Neuron (in vitro differentiated cells): Measurements from ENCODE around the gene C19orf47.

Source experiments
- H2AFZ ChIP-seq: one replicate; pipeline ENCODE4 v1.6.1; 2013; ENCODE audit warnings: low read depth, mild to moderate bottlenecking, inconsistent platforms, low read length, moderate library complexity
- H3K27me3 ChIP-seq: one replicate; pipeline ENCODE4 v1.6.1; 2013; ENCODE audit warnings: low read length; ENCODE audit not compliant: insufficient read depth
- H3K36me3 ChIP-seq: one replicate; pipeline ENCODE4 v1.6.1; 2013; ENCODE audit warnings: low read length; ENCODE audit not compliant: insufficient read depth
- H3K4me1 ChIP-seq: one replicate; pipeline ENCODE4 v1.6.1; 2013; ENCODE audit warnings: low read length; ENCODE audit not compliant: insufficient read depth
- H3K4me3 ChIP-seq: 2 replicates; pipeline ENCODE4 v1.5.1; 2013; ENCODE audit warnings: mild to moderate bottlenecking, low read length, moderate library complexity
- H3K9me3 ChIP-seq: one replicate; pipeline ENCODE4 v1.6.1; 2013; ENCODE audit warnings: low read length

Gene C19orf47

DNA sequence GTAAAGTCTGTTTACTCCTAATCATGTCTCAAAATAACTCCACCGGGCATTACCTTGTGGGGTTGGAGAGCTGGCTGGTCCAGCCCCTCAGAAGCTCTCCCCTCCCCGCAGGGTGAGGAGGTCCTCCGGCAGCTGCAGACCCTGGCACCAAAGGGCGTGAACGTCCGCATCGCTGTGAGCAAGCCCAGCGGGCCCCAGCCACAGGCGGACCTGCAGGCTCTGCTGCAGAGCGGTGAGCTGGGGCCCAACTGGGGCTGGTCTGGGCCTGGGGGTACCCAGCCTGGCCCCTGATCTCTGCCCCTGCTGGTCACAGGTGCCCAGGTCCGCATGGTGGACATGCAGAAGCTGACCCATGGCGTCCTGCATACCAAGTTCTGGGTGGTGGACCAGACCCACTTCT is 21.6 kb upstream of the C19orf47 start:
- Histone ChIP-seq H3K36me3 (peaks cover 54% of the 10 kb centered on the region), H3K9me3 (no peaks in the 10 kb centered on the region), H3K27me3 (no peaks in the 10 kb centered on the region), H3K4me3 (no peak overlapping the region), H3K4me1 (peaks cover 23% of the 10 kb centered on the region), H2AFZ (no peak overlapping the region)

DNA sequence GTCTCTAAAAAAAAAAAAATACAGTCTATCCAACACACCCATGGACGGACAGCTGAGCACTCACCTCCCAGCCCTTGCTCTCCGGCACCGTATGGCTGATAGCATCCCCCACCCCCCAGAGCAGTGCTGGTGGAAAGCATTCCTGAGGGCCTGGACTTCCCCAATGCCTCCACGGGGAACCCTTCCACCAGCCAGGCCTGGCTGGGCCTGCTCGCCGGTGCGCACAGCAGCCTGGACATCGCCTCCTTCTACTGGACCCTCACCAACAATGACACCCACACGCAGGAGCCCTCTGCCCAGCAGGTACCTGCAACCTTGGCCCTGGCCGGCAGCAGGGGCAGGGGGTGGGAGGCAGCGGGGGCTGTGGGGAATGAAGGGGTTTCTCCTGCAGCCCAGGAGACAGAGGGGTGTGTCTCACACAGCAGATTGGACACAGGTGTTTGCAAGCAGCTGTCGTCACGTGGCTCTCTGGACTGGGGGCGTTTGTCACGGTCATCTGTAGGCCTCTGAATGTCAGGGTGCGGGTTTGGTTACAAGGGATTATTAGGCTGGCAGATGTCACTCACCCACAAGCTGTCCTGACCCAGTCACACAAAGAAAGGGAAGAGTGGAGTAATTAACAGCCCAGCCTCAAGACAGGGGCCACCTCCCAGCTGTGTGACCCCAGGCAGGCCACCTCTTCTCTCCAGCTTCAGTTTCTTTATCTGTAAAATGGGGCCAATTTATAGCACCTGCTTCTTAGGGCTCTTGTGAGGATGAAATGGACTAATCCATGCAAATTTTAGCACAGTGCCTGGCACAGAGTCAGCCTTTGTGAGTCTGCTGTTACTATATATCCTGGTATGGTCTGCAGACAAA is 19.6 kb upstream of the C19orf47 start:
- Histone ChIP-seq H3K36me3 (peaks cover 41% of the 10 kb centered on the region), H3K4me3 (no peak overlapping the region), H3K27me3 (no peaks in the 10 kb centered on the region)

DNA sequence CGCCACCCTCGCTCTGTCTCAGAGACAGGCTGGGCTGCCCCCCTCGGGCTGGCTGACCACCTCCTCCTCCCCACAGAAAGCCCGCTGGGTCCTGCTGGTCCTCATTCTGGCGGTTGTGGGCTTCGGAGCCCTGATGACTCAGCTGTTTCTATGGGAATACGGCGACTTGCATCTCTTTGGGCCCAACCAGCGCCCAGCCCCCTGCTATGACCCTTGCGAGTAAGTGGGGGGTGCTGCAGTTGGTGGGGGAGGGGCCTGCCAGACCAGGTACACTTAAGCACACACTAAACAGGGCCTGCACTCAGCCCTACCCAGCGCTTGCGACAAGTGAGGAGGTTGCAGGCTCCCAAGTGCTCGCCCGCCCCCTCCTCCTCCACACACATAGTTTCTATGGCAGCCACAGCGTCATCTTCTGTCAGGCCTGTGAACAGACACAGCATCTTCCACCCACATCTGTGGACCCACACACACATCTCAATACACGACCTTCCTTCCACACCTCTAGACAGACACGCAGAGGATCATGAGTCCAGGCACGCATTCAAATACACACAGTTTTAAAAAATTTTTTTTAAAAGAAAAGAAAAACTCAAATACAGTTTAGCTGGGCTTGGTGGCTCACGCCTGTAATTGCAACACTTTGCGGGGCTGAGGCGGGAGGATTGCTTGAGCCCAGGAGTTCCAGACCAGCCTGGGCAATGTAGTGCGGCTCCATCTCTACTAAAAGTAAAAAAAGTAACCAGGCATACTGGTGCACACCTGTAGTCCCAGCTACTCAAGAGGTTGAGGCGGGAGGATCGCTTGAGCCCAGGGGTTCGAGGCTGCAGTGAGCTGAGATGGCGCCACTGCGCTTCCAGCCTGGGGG is 18.7 kb upstream of the C19orf47 start:
- H3K4me3 ChIP-seq = peak overlapping the region; percentile 68
- no peaks in the 10 kb centered on the region for H3K9me3 ChIP-seq
- H3K27me3 ChIP-seq = no peaks in the 10 kb centered on the region
- H3K36me3 ChIP-seq = peaks cover 34% of the 10 kb centered on the region
- H3K4me1 ChIP-seq = peaks cover 23% of the 10 kb centered on the region
- no peak overlapping the region for H2AFZ ChIP-seq

More for the DNA sequence above, 19.6 kb upstream of the C19orf47 start:
- H3K4me1 ChIP-seq = peaks cover 23% of the 10 kb centered on the region
- no peaks in the 10 kb centered on the region for H3K9me3 ChIP-seq
- no peak overlapping the region for H2AFZ ChIP-seq

DNA sequence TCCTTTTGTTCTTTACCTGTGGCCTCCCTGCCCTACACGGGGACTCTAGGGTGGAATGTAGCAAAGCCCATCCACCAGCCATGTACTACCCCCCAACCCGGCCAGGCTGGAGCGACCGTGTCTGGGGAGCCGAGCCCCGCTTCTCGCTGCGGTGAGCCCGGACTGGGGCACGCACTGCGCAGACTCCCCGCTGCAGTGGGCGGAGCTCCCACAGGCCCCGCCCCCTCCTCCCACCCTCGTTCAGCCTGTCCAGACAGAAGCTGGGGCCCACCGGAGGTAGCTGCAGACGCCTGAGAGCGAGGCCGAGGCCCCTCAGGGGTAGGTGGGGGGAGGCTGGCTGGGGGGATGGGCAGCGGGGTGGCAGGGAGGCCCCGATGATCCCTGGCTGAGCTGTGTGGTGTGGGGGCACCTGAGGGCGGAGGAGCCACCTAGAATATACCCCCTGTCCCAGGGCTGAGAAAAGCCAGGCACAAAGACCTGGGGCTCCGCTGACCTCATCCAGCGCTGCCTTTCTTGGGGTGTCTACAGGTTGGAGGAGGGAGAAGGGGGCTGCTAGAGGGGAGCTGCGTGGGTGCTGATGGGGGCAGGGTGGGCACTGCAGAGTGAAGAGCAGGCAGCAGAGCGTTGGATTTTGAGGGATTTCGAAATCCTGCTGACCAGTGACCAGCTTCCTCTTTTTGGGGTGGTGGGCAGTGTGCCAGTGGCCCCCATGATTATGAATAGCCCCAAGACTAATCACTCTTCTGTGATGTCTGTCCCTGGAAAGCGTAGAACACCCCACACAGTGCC is 17.6 kb upstream of the C19orf47 start:
- Histone ChIP-seq H3K36me3 (peaks cover 22% of the 10 kb centered on the region), H3K4me1 (peaks cover 23% of the 10 kb centered on the region), H3K27me3 (no peaks in the 10 kb centered on the region), H2AFZ (peak overlapping the region; percentile 74), H3K4me3 (peak overlapping the region; percentile 68), H3K9me3 (no peaks in the 10 kb centered on the region)

DNA sequence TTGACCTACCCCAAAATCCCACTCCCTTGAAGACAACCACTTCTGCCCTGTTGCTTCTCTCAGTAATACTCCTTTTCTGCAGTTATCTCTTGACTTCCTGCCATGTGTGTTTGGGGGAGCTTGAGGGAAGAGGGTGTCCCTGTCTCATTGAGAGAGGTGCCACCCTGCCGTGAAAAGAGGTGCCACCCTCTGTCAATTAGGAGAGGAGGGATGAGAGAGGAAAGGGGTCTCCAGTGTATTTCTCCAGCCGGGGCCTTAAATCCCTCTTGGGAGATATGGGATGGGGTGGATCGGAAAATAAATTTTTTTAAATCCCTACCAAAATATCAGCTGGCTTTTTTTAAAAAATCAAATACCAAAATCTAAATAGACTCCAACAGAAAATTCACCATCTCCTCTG is 16.8 kb upstream of the C19orf47 start:
- Histone ChIP-seq H3K9me3 (no peaks in the 10 kb centered on the region), H3K27me3 (no peaks in the 10 kb centered on the region), H2AFZ (peak overlapping the region; percentile 74), H3K4me3 (peak overlapping the region; percentile 68), H3K4me1 (peaks cover 23% of the 10 kb centered on the region), H3K36me3 (peaks cover 16% of the 10 kb centered on the region)

DNA sequence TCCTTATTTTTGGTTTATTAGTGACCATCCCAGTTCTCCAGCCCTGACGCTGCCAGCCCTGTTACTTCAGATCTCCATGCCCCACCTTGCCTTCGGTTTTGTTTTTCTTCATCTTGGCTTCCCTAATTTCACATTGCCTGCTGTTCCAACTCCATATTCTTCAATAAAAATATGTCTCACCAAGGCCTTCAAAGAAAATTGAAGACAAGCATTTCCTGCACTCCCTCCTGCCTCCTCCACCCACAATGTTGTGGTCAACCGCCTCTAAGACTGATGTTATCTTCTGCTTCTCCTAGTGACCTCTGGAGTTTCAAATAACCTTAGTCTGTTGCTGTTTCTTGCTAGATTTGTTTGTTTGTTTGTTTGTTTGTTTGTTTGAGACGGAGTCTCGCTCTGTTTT is 14.9 kb upstream of the C19orf47 start:
- no peaks in the 10 kb centered on the region for H3K9me3 ChIP-seq
- H3K4me3 ChIP-seq = no peak overlapping the region
- H3K36me3 ChIP-seq = peaks cover 6% of the 10 kb centered on the region
- peaks cover 23% of the 10 kb centered on the region for H3K4me1 ChIP-seq
- H2AFZ ChIP-seq = no peak overlapping the region
- H3K27me3 ChIP-seq = no peaks in the 10 kb centered on the region

DNA sequence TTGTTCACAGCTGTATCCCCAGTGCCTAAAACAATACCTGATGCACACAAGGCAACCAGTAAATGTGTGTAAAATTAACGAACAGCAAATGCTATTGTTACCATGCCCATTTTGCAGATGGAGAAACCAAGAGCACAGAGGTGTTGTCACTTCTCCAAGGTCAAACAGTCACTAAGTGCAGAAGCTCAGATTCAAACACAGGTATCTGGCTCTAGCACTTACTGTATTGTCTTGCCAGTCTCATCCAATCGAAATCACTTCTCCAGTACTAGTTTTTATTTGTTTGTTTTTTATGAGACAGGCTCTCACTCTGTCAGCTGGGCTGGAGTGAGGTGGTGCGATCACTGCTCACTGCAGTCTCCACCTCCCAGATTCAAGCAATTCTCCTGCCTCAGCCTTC is 14.0 kb upstream of the C19orf47 start:
- Histone ChIP-seq H3K4me3 (no peak overlapping the region), H3K36me3 (no peaks in the 10 kb centered on the region), H3K4me1 (peaks cover 19% of the 10 kb centered on the region), H3K27me3 (no peaks in the 10 kb centered on the region), H3K9me3 (no peaks in the 10 kb centered on the region), H2AFZ (no peak overlapping the region)

DNA sequence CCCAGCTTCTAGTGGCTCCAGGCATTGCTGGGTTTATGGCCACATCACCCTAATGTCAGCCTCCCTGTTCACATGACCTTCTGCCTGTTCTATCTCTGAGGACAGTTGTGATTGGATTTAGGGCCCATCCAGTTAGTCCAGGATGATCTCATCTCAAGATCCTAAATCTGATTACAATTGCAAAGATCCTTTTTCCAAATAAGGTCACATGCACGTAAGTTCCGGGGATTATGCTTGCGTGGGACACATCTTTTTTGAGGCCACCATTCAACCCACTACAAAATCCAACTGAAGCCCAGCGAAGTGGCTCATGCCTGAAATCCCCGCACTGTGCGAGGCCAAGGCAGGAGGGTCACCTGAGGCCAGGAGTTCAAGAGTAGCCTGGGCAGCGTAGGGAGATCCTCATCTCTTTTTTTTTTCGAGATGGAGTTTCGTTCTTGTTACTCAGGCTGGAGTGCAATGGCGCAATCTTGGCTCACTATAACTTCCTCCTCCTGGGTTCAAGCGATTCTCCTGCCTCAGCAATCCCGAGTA is 12.6 kb upstream of the C19orf47 start:
- H3K9me3 ChIP-seq = no peaks in the 10 kb centered on the region
- H3K36me3 ChIP-seq = no peaks in the 10 kb centered on the region
- no peak overlapping the region for H2AFZ ChIP-seq
- H3K27me3 ChIP-seq = no peaks in the 10 kb centered on the region
- H3K4me1 ChIP-seq = peaks cover 5% of the 10 kb centered on the region
- no peak overlapping the region for H3K4me3 ChIP-seq

DNA sequence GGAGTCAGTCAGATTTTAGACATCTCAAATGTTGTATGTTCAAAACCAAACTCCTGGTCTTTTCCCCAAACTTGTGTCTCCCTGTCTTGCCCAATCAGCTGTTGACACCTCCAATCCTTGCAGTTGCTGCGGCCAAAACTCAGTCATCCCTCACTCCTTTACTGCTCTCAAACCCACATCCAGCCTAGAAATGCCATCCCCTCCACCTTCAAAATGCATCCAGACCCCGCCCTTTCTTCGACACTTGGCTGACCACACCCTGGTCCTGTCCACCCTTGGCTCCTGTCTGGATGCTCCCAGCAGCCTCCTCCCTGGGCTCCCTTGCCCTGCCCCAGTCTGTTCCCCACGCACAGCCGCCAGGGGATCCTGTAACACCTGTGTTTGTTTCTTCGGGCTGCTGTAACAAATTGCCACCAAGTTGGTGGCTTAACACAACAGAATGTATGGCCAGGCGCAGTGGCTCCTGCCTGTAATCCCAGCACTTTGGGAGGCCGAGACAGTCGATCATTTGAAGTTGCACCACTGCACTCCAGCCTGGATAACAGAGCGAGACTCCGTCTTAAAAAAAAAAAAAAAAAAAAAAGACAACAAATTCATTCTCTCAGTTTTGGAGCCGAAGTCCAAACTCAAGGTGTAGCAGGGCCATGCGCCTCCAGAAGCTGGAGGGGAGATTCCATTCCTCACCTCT is 12.0 kb upstream of the C19orf47 start:
- Histone ChIP-seq H3K4me3 (no peak overlapping the region), H2AFZ (no peak overlapping the region), H3K36me3 (no peaks in the 10 kb centered on the region), H3K27me3 (no peaks in the 10 kb centered on the region), H3K9me3 (no peaks in the 10 kb centered on the region), H3K4me1 (peaks cover 1% of the 10 kb centered on the region)

DNA sequence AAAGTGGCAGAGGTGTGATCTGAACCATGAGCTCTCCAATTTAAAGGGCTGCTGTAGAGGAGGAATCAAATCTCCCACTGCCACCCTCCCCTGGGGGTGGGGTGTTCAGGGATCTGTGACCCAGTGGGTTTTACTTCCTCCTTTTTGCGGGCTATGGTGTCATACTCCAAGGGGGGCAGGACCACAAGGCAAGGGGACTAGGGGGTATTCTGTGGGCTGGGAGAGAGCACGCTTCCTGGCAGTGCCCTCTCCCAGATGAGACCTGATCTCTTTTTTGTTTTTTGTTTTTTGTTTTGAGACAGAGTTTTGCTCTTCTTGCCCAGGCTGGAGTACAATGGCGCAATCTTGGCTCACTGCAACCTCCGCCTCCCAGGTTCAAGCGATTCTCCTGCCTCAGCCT is 10.6 kb upstream of the C19orf47 start:
- H3K27me3 ChIP-seq = no peaks in the 10 kb centered on the region
- H3K4me1 ChIP-seq = no peaks in the 10 kb centered on the region
- no peak overlapping the region for H2AFZ ChIP-seq
- no peaks in the 10 kb centered on the region for H3K9me3 ChIP-seq
- H3K36me3 ChIP-seq = no peaks in the 10 kb centered on the region
- H3K4me3 ChIP-seq = no peak overlapping the region

DNA sequence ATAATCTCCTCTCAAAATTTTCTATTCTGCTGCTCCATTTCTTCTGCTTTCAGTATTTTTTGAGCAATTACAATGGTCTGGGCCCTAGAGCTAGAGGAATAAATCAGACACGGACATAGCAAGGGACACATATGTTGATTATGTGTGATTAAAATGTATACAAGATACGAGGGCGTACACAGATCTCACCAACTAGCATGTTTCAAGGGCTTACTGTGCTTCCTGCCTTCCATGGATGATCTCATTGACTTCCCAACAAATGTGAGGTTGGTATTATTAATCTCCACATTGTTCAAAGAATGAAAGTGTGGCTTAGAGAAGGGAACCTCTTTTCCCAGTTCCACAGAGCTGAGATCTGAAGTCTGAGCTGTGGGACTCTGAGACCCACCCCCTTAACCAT is 9.4 kb upstream of the C19orf47 start:
- no peaks in the 10 kb centered on the region for H3K27me3 ChIP-seq
- H3K9me3 ChIP-seq = no peaks in the 10 kb centered on the region
- H3K36me3 ChIP-seq = no peaks in the 10 kb centered on the region
- H3K4me3 ChIP-seq = no peak overlapping the region
- H2AFZ ChIP-seq = no peak overlapping the region
- H3K4me1 ChIP-seq = no peaks in the 10 kb centered on the region
